HCT116 (cell line): ENCODE results near the gene ARSB. TPM values are rescaled to one million over a fixed set of nuclear protein-coding genes. Genes with fewer than 3 reads are reported as not detected.

Experiments used
- ATAC-seq: fragments of 200-7000 bp; cut with Tn5 transposase; 2 replicates; pipeline ENCODE4 v1.9.1; 2020; ENCODE audit warnings: mild to moderate bottlenecking, moderate library complexity
- BruUV-seq: library from RNA; stranded (reverse); fragments of 400-500 nt; replicated peaks from 2 replicates; lab custom pipeline; 2021; lab: Mats Ljungman, UMichigan
- CTCF ChIA-PET: fragments of 300-600 bp; sonication (Branson Sonifier 250); formaldehyde crosslinking; loops from one replicate; lab custom pipeline; 2021; ENCODE audit warnings: antibody characterized with exemption; lab: Charles Lee
- POLR2A ChIA-PET: fragments of 300-600, 350-600 bp; sonication (Branson Sonifier 250); formaldehyde crosslinking; loops from one replicate; lab custom pipeline; 2021; ENCODE audit warnings: antibody characterized with exemption; lab: Charles Lee
- RAD21 ChIA-PET, 2 experiments: fragments of 300-600 bp; sonication (Branson Sonifier 250); formaldehyde crosslinking; loops; one replicate each; lab custom pipeline; 2023; ENCODE audit warnings: low total read pairs in 2 of 2; ENCODE audit not compliant: uncharacterized antibody in 2 of 2, unreplicated experiment in 2 of 2, low non-redundant PET in 1 of 2; lab: Charles Lee
- DNase-seq: peaks from one replicate; pipeline ENCODE4 v3.0.0-alpha.2; 2010; ENCODE audit warnings: low read depth, low spot score
- H2AFZ ChIP-seq: fragments of 200-600 bp; shearing (Covaris generic), sonication (generic); 2 replicates; pipeline ENCODE4 v1.6.1; 2017; ENCODE audit warnings: low read depth, mixed run types, mixed read lengths, antibody characterized with exemption, low read length; ENCODE audit not compliant: poor library complexity, severe bottlenecking
- H3K27ac ChIP-seq: 2 replicates; pipeline ENCODE4 v1.5.1; 2012; ENCODE audit warnings: low read depth, low read length
- H3K27me3 ChIP-seq: fragments of 200-600 bp; sonication (generic); 2 replicates; pipeline ENCODE4 v1.6.1; 2016; ENCODE audit warnings: mixed run types, low read length, mixed read lengths; ENCODE audit not compliant: insufficient read depth
- H3K36me3 ChIP-seq, 2 experiments: fragments of 200-500 bp in 1 of 2; fragments of 200-600 bp in 1 of 2; sonication (Bioruptor generic) in 1 of 2; sonication (generic) in 1 of 2; 2 replicates each; pipeline versions ENCODE4 v1.5.1 to v1.6.1; 2014 to 2016; ENCODE audit warnings: low read length in 2 of 2, inconsistent platforms in 1 of 2, mixed read lengths in 1 of 2, mixed run types in 1 of 2; ENCODE audit not compliant: insufficient read depth in 2 of 2, control insufficient read depth in 1 of 2
- H3K4me1 ChIP-seq, 2 experiments: fragments of 200-600 bp in 1 of 2; sonication (generic) in 1 of 2; 2 replicates each; pipeline versions ENCODE4 v1.5.1 to v1.6.1; 2012 to 2017; ENCODE audit warnings: low read length in 2 of 2, inconsistent platforms in 1 of 2, mild to moderate bottlenecking in 1 of 2, mixed read lengths in 1 of 2, mixed run types in 1 of 2, moderate library complexity in 1 of 2; ENCODE audit not compliant: insufficient read depth in 2 of 2, control insufficient read depth in 1 of 2
- H3K4me2 ChIP-seq: fragments of 200-600 bp; sonication (generic); 2 replicates; pipeline ENCODE4 v1.6.1; 2017; ENCODE audit warnings: mixed run types, low read length, mixed read lengths
- H3K4me3 ChIP-seq, 2 experiments: fragments of 200-600 bp in 1 of 2; sonication (generic) in 1 of 2; replicated peaks in 1 of 2; 2 replicates each; pipeline ENCODE4 v1.5.1; 2011 to 2016; ENCODE audit warnings: low read length in 2 of 2, control low read depth in 1 of 2, low read depth in 1 of 2, mild to moderate bottlenecking in 1 of 2, mixed read lengths in 1 of 2, mixed run types in 1 of 2
- H3K79me2 ChIP-seq: fragments of 200-600 bp; sonication (generic); 2 replicates; pipeline ENCODE4 v1.6.1; 2017; ENCODE audit warnings: mild to moderate bottlenecking, mixed run types, low read length, moderate library complexity, mixed read lengths; ENCODE audit not compliant: insufficient read depth
- H3K9ac ChIP-seq: fragments of 200-600 bp; sonication (generic); 2 replicates; pipeline ENCODE4 v1.6.1; 2016; ENCODE audit warnings: low read length, mixed read lengths
- H3K9me2 ChIP-seq: fragments of 200-600 bp; sonication (generic), shearing (Covaris generic); 2 replicates; pipeline ENCODE4 v1.6.1; 2017; ENCODE audit warnings: mixed run types, mild to moderate bottlenecking, moderate library complexity; ENCODE audit not compliant: insufficient read depth
- H3K9me3 ChIP-seq, 2 experiments: fragments of 200-500 bp in 1 of 2; fragments of 200-600 bp in 1 of 2; sonication (Bioruptor generic) in 1 of 2; sonication (generic) in 1 of 2; 2 replicates each; pipeline ENCODE4 v1.6.1; 2014 to 2017; ENCODE audit warnings: low read length in 2 of 2, mixed read lengths in 2 of 2, inconsistent platforms in 1 of 2, low read depth in 1 of 2, mild to moderate bottlenecking in 1 of 2, mixed run types in 1 of 2, moderate library complexity in 1 of 2; ENCODE audit not compliant: control insufficient read depth in 1 of 2, insufficient read depth in 1 of 2
- H4K20me1 ChIP-seq: fragments of 200-600 bp; sonication (generic), shearing (Covaris generic); 2 replicates; pipeline ENCODE4 v1.6.1; 2017; ENCODE audit warnings: mixed run types, mild to moderate bottlenecking, moderate library complexity; ENCODE audit not compliant: insufficient read depth
- CBX3 ChIP-seq: IDR thresholded peaks from 2 replicates; pipeline ENCODE4 v1.6.1; 2012; ENCODE audit warnings: low read depth
- ELF1 ChIP-seq: IDR thresholded peaks from 2 replicates; pipeline ENCODE4 v1.6.1; 2012; ENCODE audit warnings: low read depth, borderline replicate concordance
- EZH2 ChIP-seq: fragments of 200-600 bp; sonication (generic); IDR thresholded peaks from 2 replicates; pipeline ENCODE4 v1.6.1; 2017; ENCODE audit warnings: antibody characterized with exemption, mixed run types
- EZH2phosphoT487 ChIP-seq: fragments of 200-600 bp; IDR thresholded peaks from 2 replicates; pipeline ENCODE4 v1.6.1; 2018; ENCODE audit warnings: antibody characterized with exemption, borderline replicate concordance
- FOSL1 ChIP-seq: IDR thresholded peaks from 2 replicates; pipeline ENCODE4 v1.6.1; 2012; ENCODE audit warnings: low read depth
- JUND ChIP-seq: IDR thresholded peaks from 2 replicates; pipeline ENCODE4 v1.6.1; 2012
- SP1 ChIP-seq: IDR thresholded peaks from 2 replicates; pipeline ENCODE4 v1.6.1; 2012; ENCODE audit warnings: low read depth
- TCF7L2 ChIP-seq: IDR thresholded peaks from 2 replicates; pipeline ENCODE4 v1.7.0; 2011; ENCODE audit warnings: borderline replicate concordance, inconsistent platforms; ENCODE audit not compliant: insufficient read depth, insufficient read length; ENCODE audit errors: extremely low read depth
- ZNF274 ChIP-seq: fragments of 200-500 bp; sonication (Bioruptor generic); IDR thresholded peaks from 2 replicates; pipeline ENCODE4 v1.6.1; 2014; ENCODE audit warnings: mild to moderate bottlenecking, low read depth, low read length, inconsistent platforms
- intact Hi-C: fragments of 100-400 bp; cut with micrococcal nuclease; formaldehyde crosslinking; loops from 2 replicates; pipeline ENCODE4 v1.10.0; 2022
- total RNA-seq: library from RNA; stranded (reverse); gene quantifications from one replicate; pipeline ENCODE4 v1.2.1, GENCODE V29; 2021; ENCODE audit not compliant: unreplicated experiment
- TF ChIP-seq, protein P1 (sequence below): IDR thresholded peaks from 2 replicates; pipeline ENCODE4 v1.6.1; 2012; ENCODE audit warnings: low read depth
- TF ChIP-seq, protein P2 (sequence below): IDR thresholded peaks from 2 replicates; pipeline ENCODE4 v1.6.1; 2012
- TF ChIP-seq, protein P3 (sequence below), 3 experiments: fragments of 200-600 bp in 1 of 3; sonication (generic) in 1 of 3; IDR thresholded peaks in 2 of 3; conservative IDR thresholded peaks in 1 of 3; 2 replicates each; pipeline ENCODE4 v1.5.1; 2012 to 2017; ENCODE audit warnings: low read depth in 2 of 3, low read length in 2 of 3, antibody characterized with exemption in 1 of 3, borderline replicate concordance in 1 of 3, control low read depth in 1 of 3, mild to moderate bottlenecking in 1 of 3, mixed read lengths in 1 of 3, mixed run types in 1 of 3, moderate library complexity in 1 of 3; ENCODE audit not compliant: insufficient read depth in 1 of 3

The ARSB gene
- total RNA-seq, 1 experiment from 2014 or later = 4.8 TPM

DNA sequence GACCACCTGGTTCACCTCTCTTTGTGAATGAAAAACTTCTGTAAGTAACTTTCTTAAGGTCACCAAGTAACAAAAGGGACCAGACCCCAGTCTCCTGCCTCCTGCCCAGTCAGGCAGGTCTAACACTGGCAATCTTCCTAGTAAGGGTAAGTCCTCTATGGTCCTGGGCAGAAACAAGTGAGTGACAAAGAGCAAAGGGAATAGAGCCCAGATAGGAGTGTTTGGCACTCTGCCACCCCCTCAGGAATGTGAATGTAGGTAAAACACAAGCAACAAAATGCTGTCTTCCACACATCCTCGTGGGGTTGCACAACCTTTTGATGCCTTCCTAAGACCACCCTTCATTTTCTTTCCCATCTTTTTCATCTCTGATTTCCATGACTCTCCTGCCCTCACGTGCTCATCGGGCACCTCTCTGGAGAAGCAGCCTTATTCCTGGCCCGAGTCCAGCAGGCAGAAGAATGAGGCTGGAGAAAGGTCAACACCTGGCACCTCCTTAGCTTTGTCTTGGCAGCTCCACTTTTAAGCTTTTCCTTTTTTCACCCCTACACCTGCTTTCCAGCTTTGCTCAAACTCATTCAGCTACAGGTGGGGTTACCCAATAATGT, 246.3 kb downstream of the ARSB start:
- POLR2A ChIA-PET = no interaction called here

More for the DNA sequence above, 246.3 kb downstream of the ARSB start:
- Histone ChIP-seq H3K4me1 (peaks cover 0 to 4% of the 10 kb centered on the region in 2 experiments; a peak in 1 of 4 replicates), H3K9me3 (no peaks in the 10 kb centered on the region), H4K20me1 (no peaks in the 10 kb centered on the region), H3K27me3 (no peaks in the 10 kb centered on the region), H3K79me2 (no peaks in the 10 kb centered on the region), H3K9me2 (no peaks in the 10 kb centered on the region), H3K36me3 (no peaks in the 10 kb centered on the region)
- ATAC-seq = no peak
- RAD21 ChIA-PET = no interaction called here
- intact Hi-C loops = no loop called here
- TF ChIP-seq JUND = no peak
- TF ChIP-seq, protein P1, sequence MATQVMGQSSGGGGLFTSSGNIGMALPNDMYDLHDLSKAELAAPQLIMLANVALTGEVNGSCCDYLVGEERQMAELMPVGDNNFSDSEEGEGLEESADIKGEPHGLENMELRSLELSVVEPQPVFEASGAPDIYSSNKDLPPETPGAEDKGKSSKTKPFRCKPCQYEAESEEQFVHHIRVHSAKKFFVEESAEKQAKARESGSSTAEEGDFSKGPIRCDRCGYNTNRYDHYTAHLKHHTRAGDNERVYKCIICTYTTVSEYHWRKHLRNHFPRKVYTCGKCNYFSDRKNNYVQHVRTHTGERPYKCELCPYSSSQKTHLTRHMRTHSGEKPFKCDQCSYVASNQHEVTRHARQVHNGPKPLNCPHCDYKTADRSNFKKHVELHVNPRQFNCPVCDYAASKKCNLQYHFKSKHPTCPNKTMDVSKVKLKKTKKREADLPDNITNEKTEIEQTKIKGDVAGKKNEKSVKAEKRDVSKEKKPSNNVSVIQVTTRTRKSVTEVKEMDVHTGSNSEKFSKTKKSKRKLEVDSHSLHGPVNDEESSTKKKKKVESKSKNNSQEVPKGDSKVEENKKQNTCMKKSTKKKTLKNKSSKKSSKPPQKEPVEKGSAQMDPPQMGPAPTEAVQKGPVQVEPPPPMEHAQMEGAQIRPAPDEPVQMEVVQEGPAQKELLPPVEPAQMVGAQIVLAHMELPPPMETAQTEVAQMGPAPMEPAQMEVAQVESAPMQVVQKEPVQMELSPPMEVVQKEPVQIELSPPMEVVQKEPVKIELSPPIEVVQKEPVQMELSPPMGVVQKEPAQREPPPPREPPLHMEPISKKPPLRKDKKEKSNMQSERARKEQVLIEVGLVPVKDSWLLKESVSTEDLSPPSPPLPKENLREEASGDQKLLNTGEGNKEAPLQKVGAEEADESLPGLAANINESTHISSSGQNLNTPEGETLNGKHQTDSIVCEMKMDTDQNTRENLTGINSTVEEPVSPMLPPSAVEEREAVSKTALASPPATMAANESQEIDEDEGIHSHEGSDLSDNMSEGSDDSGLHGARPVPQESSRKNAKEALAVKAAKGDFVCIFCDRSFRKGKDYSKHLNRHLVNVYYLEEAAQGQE = no peak
- TF ChIP-seq FOSL1 = no peak
- no peak for TF ChIP-seq EZH2
- TF ChIP-seq EZH2phosphoT487 = no peak
- no peak for TF ChIP-seq ZNF274
- TF ChIP-seq ELF1 = no peak
- TF ChIP-seq, protein P2, sequence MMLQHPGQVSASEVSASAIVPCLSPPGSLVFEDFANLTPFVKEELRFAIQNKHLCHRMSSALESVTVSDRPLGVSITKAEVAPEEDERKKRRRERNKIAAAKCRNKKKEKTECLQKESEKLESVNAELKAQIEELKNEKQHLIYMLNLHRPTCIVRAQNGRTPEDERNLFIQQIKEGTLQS = no peak
- TF ChIP-seq, protein P3, sequence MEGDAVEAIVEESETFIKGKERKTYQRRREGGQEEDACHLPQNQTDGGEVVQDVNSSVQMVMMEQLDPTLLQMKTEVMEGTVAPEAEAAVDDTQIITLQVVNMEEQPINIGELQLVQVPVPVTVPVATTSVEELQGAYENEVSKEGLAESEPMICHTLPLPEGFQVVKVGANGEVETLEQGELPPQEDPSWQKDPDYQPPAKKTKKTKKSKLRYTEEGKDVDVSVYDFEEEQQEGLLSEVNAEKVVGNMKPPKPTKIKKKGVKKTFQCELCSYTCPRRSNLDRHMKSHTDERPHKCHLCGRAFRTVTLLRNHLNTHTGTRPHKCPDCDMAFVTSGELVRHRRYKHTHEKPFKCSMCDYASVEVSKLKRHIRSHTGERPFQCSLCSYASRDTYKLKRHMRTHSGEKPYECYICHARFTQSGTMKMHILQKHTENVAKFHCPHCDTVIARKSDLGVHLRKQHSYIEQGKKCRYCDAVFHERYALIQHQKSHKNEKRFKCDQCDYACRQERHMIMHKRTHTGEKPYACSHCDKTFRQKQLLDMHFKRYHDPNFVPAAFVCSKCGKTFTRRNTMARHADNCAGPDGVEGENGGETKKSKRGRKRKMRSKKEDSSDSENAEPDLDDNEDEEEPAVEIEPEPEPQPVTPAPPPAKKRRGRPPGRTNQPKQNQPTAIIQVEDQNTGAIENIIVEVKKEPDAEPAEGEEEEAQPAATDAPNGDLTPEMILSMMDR (IDR thresholded peaks at IDR 0.05 in 2 of 3, conservative IDR thresholded peaks at IDR 0.05 in 1 of 3; ENCODE audit: borderline replicate concordance in 1 of 3, insufficient read depth in 1 of 3, low read depth in 2 of 3, low read length in 2 of 3) = no peak
- TF ChIP-seq CBX3 = no peak
- no peak for TF ChIP-seq SP1
- no peak for TF ChIP-seq TCF7L2
- TF ChIP-seq, all 23 proteins: peak for 0
- no peak overlapping the region for H2AFZ ChIP-seq
- H3K4me2 ChIP-seq = no peak overlapping the region
- H3K9ac ChIP-seq = no peak overlapping the region
- CTCF ChIA-PET = no interaction called here
- BruUV-seq = no TSS peak
- DNase-seq = no peak
- H3K27ac ChIP-seq = no peak overlapping the region
- no peak overlapping the region for H3K4me3 ChIP-seq
